ENCODE results near the gene EFNA4. TPM values are rescaled to one million over a fixed set of nuclear protein-coding genes. Genes with fewer than 3 reads are reported as not detected.

EFNA4 gene
- total RNA-seq, 4 donors from 2014 or later: 22.4 to 44.2 (median 28.7) TPM

DNA sequence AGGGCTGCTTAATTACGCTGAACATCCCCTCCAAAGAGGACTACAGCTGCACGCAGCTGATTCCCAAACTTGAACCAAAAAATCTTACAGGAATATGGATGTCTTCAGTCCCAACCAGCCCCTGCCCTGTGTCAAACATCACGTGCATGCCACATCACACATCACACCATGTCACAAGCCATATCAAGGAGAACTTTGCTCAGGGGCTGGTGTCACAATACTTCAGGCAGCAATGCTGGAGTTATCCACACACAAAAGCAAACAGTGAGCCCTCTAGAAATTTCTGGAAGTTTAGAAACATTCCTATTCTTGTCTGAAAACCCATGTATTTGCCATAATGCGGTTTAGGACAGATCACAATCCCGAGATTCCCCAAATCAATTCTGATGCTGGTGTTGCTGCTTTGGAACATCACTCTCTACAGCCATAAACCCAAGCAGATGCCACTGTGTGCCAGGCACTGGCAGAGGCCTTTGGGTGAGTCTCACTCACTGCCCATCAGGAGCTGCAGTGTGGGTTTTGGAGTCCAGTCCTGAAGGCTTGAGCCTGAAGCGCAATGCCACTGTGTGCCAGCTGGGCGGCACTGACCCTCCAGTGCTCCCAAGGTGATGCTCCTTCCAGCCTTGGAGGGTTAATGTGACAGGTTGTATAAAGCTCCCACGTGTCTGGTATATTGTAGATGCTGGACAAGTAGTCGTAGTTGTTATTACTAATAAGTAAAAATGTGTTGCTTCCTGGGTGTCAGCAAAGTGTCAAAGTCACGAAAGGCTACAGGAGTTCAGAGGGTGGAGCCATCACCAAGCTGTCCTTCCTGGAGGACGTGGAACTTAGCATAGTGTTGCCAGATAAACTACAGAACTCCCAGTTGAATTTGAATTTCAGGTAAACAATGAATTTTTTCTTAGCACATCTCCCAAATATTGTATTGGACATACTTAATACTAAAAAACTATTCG is 44.0 kb downstream of the EFNA4 start:
- 86% methylated on average over 10 of the region's 12 CpGs for WGBS
- DNase-seq (ENCODE audit: low spot score in 2 of 2): no peak
- H3K4me3 ChIP-seq: no peak overlapping the region

DNA sequence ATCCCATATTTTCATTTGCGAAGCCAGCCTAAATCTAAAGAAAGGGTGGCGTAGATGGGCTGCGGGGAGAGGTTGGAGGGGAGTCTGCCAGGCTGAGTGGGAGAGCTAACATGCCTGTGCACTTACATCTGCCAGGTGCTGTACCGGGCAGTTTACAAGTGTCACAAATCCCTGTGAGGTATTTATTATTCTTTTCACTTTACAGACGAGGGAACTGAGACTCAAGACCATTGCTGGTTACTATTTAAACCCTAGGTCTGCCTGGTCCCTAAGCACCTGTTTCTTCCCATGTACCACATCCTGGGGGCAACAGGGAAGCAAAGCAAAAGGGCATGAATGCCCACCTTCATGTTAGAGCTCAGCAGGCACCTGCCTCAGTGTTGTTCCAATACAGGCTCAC is 44.8 kb downstream of the EFNA4 start:
- Histone ChIP-seq H3K36me3 (no peaks in the 10 kb centered on the region), H3K27me3 (no peaks in the 10 kb centered on the region), H3K4me1 (no peaks in the 10 kb centered on the region), H3K27ac (no peak overlapping the region), H3K9me3 (no peaks in the 10 kb centered on the region), H3K4me3 (no peak overlapping the region)
- DNase-seq (ENCODE audit: low spot score in 2 of 2): no peak
- WGBS: 72% methylated on average over 5 of the region's 5 CpGs
- TF ChIP-seq POLR2A (IDR thresholded peaks at IDR 0.05): no peak

More for the DNA sequence above, 44.0 kb downstream of the EFNA4 start:
- no peak for TF ChIP-seq POLR2A (IDR thresholded peaks at IDR 0.05)
- no peak for TF ChIP-seq EP300 (IDR thresholded peaks at IDR 0.05)
- TF ChIP-seq, protein P1, sequence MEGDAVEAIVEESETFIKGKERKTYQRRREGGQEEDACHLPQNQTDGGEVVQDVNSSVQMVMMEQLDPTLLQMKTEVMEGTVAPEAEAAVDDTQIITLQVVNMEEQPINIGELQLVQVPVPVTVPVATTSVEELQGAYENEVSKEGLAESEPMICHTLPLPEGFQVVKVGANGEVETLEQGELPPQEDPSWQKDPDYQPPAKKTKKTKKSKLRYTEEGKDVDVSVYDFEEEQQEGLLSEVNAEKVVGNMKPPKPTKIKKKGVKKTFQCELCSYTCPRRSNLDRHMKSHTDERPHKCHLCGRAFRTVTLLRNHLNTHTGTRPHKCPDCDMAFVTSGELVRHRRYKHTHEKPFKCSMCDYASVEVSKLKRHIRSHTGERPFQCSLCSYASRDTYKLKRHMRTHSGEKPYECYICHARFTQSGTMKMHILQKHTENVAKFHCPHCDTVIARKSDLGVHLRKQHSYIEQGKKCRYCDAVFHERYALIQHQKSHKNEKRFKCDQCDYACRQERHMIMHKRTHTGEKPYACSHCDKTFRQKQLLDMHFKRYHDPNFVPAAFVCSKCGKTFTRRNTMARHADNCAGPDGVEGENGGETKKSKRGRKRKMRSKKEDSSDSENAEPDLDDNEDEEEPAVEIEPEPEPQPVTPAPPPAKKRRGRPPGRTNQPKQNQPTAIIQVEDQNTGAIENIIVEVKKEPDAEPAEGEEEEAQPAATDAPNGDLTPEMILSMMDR (IDR thresholded peaks at IDR 0.05): no peak
- TF ChIP-seq POLR2AphosphoS5 (IDR thresholded peaks at IDR 0.05): no peak
- Histone ChIP-seq H3K4me1 (no peaks in the 10 kb centered on the region), H3K36me3 (no peaks in the 10 kb centered on the region), H3K27me3 (peaks cover 3% of the 10 kb centered on the region), H3K27ac (no peak overlapping the region), H3K9me3 (no peaks in the 10 kb centered on the region)

DNA sequence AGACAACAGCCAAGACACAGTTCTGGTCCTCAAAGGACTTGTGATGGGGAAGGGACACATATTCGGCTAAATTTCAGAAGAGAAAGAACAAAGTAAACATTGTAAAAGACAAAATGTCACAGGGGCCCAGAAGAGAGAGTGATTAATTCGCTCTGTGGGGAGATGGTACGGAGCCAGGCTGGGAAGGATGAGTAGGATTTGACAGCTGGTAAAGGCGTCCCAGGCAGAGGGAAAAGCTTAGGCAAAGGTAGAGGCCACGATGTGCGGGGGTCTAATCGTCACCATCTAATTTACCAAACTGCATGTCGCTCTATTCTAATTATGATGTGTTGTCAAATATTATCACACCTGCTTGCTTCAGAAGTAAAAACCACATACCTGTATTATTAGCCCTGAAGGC is 46.8 kb downstream of the EFNA4 start:
- no peaks in the 10 kb centered on the region for H3K36me3 ChIP-seq
- TF ChIP-seq POLR2A (IDR thresholded peaks at IDR 0.05) (no peak), EP300 (IDR thresholded peaks at IDR 0.05) (no peak)
- no peaks in the 10 kb centered on the region for H3K27me3 ChIP-seq
- no peaks in the 10 kb centered on the region for H3K4me1 ChIP-seq
- H3K4me3 ChIP-seq: no peak overlapping the region
- no peak overlapping the region for H3K27ac ChIP-seq
- DNase-seq (ENCODE audit: low spot score in 2 of 2): no peak
- no peaks in the 10 kb centered on the region for H3K9me3 ChIP-seq
- 82% methylated on average over 8 of the region's 8 CpGs for WGBS

DNA sequence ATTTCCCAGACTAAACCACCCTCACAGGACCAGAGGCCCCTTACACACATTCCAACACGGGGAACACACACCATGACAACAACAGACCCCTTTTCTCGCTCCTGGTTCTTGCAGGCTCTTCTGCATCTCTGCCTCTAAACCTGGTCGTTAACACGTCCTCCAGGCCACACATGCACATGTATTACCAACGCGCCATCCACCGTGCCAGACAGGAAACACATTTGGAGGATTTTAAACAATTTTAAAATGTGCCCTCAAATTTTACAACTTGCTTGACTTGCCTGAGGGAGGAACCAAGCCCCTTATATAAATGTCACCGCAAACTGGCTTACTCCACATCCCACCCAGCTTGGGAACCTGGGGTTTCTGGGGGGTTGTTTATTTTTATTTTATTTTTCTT is 47.3 kb downstream of the EFNA4 start:
- H3K36me3 ChIP-seq: no peaks in the 10 kb centered on the region
- no peak overlapping the region for H3K27ac ChIP-seq
- no peaks in the 10 kb centered on the region for H3K4me1 ChIP-seq
- H3K9me3 ChIP-seq: no peaks in the 10 kb centered on the region
- DNase-seq (ENCODE audit: low spot score in 2 of 2): no peak
- TF ChIP-seq, protein P1 (IDR thresholded peaks at IDR 0.05): no peak
- TF ChIP-seq EP300 (IDR thresholded peaks at IDR 0.05): no peak
- no peak for TF ChIP-seq POLR2AphosphoS5 (IDR thresholded peaks at IDR 0.05)
- no peak for TF ChIP-seq POLR2A (IDR thresholded peaks at IDR 0.05)
- H3K4me3 ChIP-seq: no peak overlapping the region
- 75% methylated on average over 8 of the region's 8 CpGs for WGBS
- no peaks in the 10 kb centered on the region for H3K27me3 ChIP-seq

DNA sequence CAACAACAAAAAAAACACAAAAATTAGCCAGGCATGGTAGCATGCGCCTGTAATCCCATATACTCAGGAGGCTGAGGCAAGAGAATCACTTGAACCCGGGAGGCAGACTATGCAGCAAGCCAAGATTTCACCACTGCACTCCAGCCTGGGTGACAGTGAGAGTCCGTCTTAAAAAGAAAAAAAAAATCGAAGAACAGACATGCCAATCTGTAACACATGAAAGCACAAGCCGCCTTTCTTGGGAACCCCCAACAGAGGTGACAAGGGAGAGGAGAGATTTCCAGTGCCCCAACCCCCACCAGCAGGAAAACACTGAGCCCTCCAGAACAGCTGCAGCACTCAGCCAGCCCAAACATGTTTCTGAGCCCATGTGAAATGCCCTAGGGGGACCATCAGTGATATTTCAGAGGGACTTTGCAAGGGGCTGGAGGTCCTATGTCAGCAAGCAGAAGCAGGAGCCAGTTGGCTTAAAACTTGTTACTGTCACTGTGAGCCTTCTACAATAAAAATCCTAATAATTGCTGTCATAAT is 50.0 kb downstream of the EFNA4 start:
- Histone ChIP-seq H3K27ac (no peak overlapping the region), H3K27me3 (no peaks in the 10 kb centered on the region), H3K4me3 (no peak overlapping the region), H3K9me3 (no peaks in the 10 kb centered on the region), H3K36me3 (no peaks in the 10 kb centered on the region), H3K4me1 (no peaks in the 10 kb centered on the region)
- no peak for DNase-seq (ENCODE audit: low spot score in 2 of 2)
- WGBS: 71% methylated on average over 5 of the region's 5 CpGs
- TF ChIP-seq, protein P1 (IDR thresholded peaks at IDR 0.05): no peak
- TF ChIP-seq POLR2AphosphoS5 (IDR thresholded peaks at IDR 0.05) (no peak), EP300 (IDR thresholded peaks at IDR 0.05) (no peak), POLR2A (IDR thresholded peaks at IDR 0.05) (no peak)

DNA sequence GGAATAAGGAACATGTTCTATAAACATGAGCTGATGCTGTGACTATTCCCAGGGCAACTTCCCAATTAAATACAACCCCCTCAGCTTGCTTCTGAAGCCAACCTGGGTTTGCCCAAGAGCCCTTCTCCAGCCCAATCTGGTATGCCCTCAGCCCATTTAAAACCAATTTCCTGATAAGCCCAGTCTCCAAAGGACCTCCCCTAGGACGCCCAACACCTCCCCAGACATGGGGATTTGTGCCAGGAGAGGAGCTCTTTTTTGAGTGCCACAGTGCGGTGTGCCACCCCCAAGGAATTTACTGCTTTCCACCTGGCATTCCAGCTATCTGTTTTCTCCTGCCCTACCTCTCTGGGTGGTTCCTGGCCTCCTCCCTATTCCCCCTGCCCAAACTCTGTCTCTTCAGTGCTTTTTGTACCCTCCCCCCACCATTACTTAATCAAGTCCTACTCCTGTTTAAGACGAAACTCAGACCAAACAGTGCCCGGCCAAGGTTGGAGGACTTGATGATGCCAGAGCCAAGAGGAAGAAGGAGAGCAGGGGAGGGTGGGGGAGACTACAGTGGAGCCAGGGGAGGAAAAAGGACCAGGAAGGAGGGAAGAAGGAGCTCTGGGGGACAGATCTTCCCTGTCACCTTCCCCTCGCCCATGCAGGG is 52.7 kb downstream of the EFNA4 start:
- TF ChIP-seq, protein P1 (IDR thresholded peaks at IDR 0.05): no peak
- no peak for TF ChIP-seq EP300 (IDR thresholded peaks at IDR 0.05)
- no peaks in the 10 kb centered on the region for H3K36me3 ChIP-seq
- no peaks in the 10 kb centered on the region for H3K4me1 ChIP-seq
- DNase-seq (ENCODE audit: low spot score in 2 of 2): no peak
- no peaks in the 10 kb centered on the region for H3K9me3 ChIP-seq
- no peak overlapping the region for H3K4me3 ChIP-seq
- whole genome bisulfite sequencing: 47% methylated on average over 5 of the region's 5 CpGs
- H3K27me3 ChIP-seq: no peaks in the 10 kb centered on the region
- H3K27ac ChIP-seq: no peak overlapping the region

Data from suprapubic skin (tissue), 4 donors.